Tibial artery (tissue), 4 donors: ENCODE results near the gene ARHGEF33.

ENCODE experiments used
- DNase-seq, 2 donors: peaks; one replicate each; pipeline ENCODE4 v3.0.0-alpha.2; 2019
- H3K27ac ChIP-seq, 2 donors: fragments of 200-600 bp; sonication (generic) in 1 of 2; 1 replicate in 1 of 2; 2 replicates in 1 of 2; pipeline ENCODE4 v1.5.1; 2018 to 2019; ENCODE audit warnings: mild to moderate bottlenecking in 1 of 2
- H3K27me3 ChIP-seq, 2 donors: fragments of 200-600 bp; sonication (generic) in 1 of 2; one replicate each; pipeline versions ENCODE4 v1.5.1 to v1.6.0; 2016 to 2019
- H3K36me3 ChIP-seq, 3 donors: fragments of 200-600 bp; sonication (generic) in 2 of 3; one replicate each; pipeline ENCODE4 v1.5.1; 2016 to 2019; ENCODE audit warnings: mild to moderate bottlenecking in 2 of 3
- H3K4me1 ChIP-seq, 4 donors: fragments of 200-600 bp; sonication (generic) in 2 of 4; 1 replicate in 3 of 4; 2 replicates in 1 of 4; pipeline ENCODE4 v1.5.1; 2016 to 2019
- H3K4me3 ChIP-seq, 2 donors: fragments of 200-600 bp; sonication (generic) in 1 of 2; 1 replicate in 1 of 2; 2 replicates in 1 of 2; pipeline ENCODE4 v1.5.1; 2018 to 2019; ENCODE audit warnings: mild to moderate bottlenecking in 2 of 2
- H3K9me3 ChIP-seq, 3 donors: fragments of 200-600 bp; sonication (generic) in 1 of 3; one replicate each; pipeline ENCODE4 v1.5.1; 2016 to 2019
- CTCF ChIP-seq, 2 experiments: fragments of 200-600 bp in 1 of 2; fragments of 450-650 bp in 1 of 2; IDR thresholded peaks; one replicate each; pipeline ENCODE4 v1.5.1; 2017 to 2019; ENCODE audit warnings: antibody characterized with exemption in 2 of 2, mild to moderate bottlenecking in 1 of 2, moderate library complexity in 1 of 2
- intact Hi-C: fragments of 100-400 bp; cut with DNase I; formaldehyde crosslinking; loops from one replicate; pipeline ENCODE4 v1.15.0; 2023; ENCODE audit warnings: low total_unique reads

The ARHGEF33 gene

GRCh38 chr2:38947241-38948239 is 57.9 kb downstream of the ARHGEF33 start:
- TF ChIP-seq CTCF (IDR thresholded peaks at IDR 0.05): peak; percentile 58 to 66
- Histone ChIP-seq H3K4me3 (no peak overlapping the region), H3K9me3 (no peaks in the 10 kb centered on the region), H3K36me3 (no peaks in the 10 kb centered on the region), H3K27me3 (no peaks in the 10 kb centered on the region), H3K4me1 (peaks cover 0 to 3% (median 0%) of the 10 kb centered on the region in 4 donors), H3K27ac (no peak overlapping the region)
- intact Hi-C loops: no loop called here
- peak; percentile 68 to 79 for DNase-seq

DNA sequence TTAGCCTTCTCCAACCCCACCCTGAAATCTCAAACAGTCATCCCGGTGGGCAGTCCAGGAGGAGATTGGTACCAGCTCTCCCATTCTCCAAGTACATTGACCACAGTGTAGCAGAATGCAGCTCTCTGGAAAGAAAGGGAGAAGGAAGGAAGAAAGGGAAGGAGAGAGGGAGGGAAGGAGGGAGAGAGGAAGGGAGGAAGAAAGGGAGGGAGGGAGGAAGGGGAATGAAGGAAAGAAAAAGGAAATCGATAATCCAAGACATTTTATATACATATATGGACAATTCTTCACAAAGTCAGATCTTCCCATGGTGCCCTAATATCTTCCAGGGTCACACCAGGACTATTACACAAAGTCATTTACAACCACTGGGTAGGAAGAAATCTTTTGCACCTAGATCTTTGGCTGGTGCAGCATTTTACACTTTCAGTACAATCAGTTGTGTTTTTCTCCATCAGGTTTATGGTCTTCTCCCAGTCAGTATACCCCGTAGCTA is 58.8 kb downstream of the ARHGEF33 start:
- Histone ChIP-seq H3K9me3 (no peaks in the 10 kb centered on the region), H3K27me3 (no peaks in the 10 kb centered on the region), H3K36me3 (no peaks in the 10 kb centered on the region), H3K4me1 (peaks cover 0 to 3% (median 0%) of the 10 kb centered on the region in 4 donors), H3K27ac (no peak overlapping the region), H3K4me3 (no peak overlapping the region)
- intact Hi-C loops: no loop called here
- no peak for DNase-seq
- no peak for TF ChIP-seq CTCF (IDR thresholded peaks at IDR 0.05)

DNA sequence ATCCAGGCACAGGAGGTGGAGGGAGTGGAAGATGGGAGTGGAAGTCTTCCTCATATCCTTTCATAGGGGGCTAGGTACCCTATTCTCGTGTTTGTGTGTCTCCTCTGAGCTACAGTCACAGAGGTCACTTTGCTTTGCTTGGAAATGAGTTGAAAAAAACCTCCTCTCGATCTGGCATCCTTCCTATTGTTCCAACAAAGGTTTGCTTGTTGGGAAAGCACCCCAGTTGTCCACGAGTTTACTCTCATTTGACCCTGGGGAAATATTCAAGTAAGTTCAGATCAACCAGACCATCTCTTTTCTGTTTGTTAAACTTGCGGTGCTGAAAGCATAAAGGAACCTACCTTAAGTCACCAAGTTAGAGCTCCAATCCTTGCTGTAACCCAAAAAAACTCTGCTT is 59.3 kb downstream of the ARHGEF33 start:
- H3K4me1 ChIP-seq: peaks cover 0 to 3% (median 0%) of the 10 kb centered on the region in 4 donors
- no peak overlapping the region for H3K27ac ChIP-seq
- no peak for TF ChIP-seq CTCF (IDR thresholded peaks at IDR 0.05)
- H3K4me3 ChIP-seq: no peak overlapping the region
- H3K36me3 ChIP-seq: no peaks in the 10 kb centered on the region
- no peaks in the 10 kb centered on the region for H3K9me3 ChIP-seq
- H3K27me3 ChIP-seq: no peaks in the 10 kb centered on the region
- no peak for DNase-seq
- intact Hi-C loops: no loop called here

- H3K4me3 ChIP-seq: no peak overlapping the region
- TF ChIP-seq CTCF (IDR thresholded peaks at IDR 0.05): no peak
- intact Hi-C loops: no loop called here
- H3K27me3 ChIP-seq: no peaks in the 10 kb centered on the region
- H3K4me1 ChIP-seq: peaks cover 0 to 3% (median 0%) of the 10 kb centered on the region in 4 donors
- DNase-seq: no peak
- H3K9me3 ChIP-seq: no peaks in the 10 kb centered on the region
- H3K36me3 ChIP-seq: no peaks in the 10 kb centered on the region
- no peak overlapping the region for H3K27ac ChIP-seq
These were observed 62.1 kb downstream of the ARHGEF33 start for GRCh38 chr2:38951766-38952165.

GRCh38 chr2:38957972-38958371 is 68.3 kb downstream of the ARHGEF33 start:
- Histone ChIP-seq H3K36me3 (no peaks in the 10 kb centered on the region), H3K9me3 (no peaks in the 10 kb centered on the region), H3K4me1 (peaks cover 0 to 14% (median 6%) of the 10 kb centered on the region in 4 donors), H3K27ac (no peak overlapping the region), H3K4me3 (no peak overlapping the region), H3K27me3 (no peaks in the 10 kb centered on the region)
- intact Hi-C loops: no loop called here
- DNase-seq: no peak
- no peak for TF ChIP-seq CTCF (IDR thresholded peaks at IDR 0.05)
